Common myeloid progenitor, CD34-positive (primary cell): Measurements from ENCODE around the gene TXNL1.
"Not testable (repeated sequence)": the region's sequence is repeated elsewhere in the genome, so short reads cannot be mapped to it uniquely, and the experiment has no call there.

Experiments used
- CTCF ChIA-PET: fragments of 350-600 bp; sonication (Branson Sonifier 250); formaldehyde crosslinking; loops from one replicate; lab custom pipeline; 2021; ENCODE audit warnings: antibody characterized with exemption; lab: Charles Lee
- POLR2A ChIA-PET: fragments of 350-600 bp; sonication (Branson Sonifier 250); formaldehyde crosslinking; loops from one replicate; lab custom pipeline; 2021; ENCODE audit warnings: antibody characterized with exemption; lab: Charles Lee
- DNase-seq, 3 donors: peaks; one replicate each; pipeline versions ENCODE4 v3.0.0 to v3.0.0-alpha.2; 2013
- H3K27ac ChIP-seq, 2 experiments: 1 replicate in 1 of 2; 2 replicates in 1 of 2; pipeline ENCODE4 v1.7.0; 2013; ENCODE audit warnings: inconsistent platforms in 2 of 2, low read length in 2 of 2, mild to moderate bottlenecking in 2 of 2, low read depth in 1 of 2, moderate library complexity in 1 of 2; ENCODE audit not compliant: severe bottlenecking in 2 of 2, insufficient read depth in 1 of 2, poor library complexity in 1 of 2
- H3K27me3 ChIP-seq, 5 experiments: replicated peaks in 2 of 5; 1 replicate in 3 of 5; 2 replicates in 2 of 5; pipeline versions ENCODE4 v1.6.1 to v1.7.0; 2013; ENCODE audit warnings: low read length in 4 of 5, mild to moderate bottlenecking in 2 of 5, moderate library complexity in 2 of 5, inconsistent platforms in 1 of 5; ENCODE audit not compliant: insufficient read depth in 5 of 5, control insufficient read depth in 4 of 5
- H3K36me3 ChIP-seq, 4 experiments: 1 replicate in 2 of 4; 2 replicates in 2 of 4; pipeline versions ENCODE4 v1.6.1 to v1.7.0; 2013; ENCODE audit warnings: low read length in 3 of 4, control low read depth in 1 of 4, mild to moderate bottlenecking in 1 of 4; ENCODE audit not compliant: control insufficient read depth in 4 of 4, insufficient read depth in 4 of 4
- H3K4me1 ChIP-seq, 4 experiments: 1 replicate in 3 of 4; 2 replicates in 1 of 4; pipeline versions ENCODE4 v1.6.1 to v1.7.1; 2013; ENCODE audit warnings: low read length in 3 of 4, mild to moderate bottlenecking in 3 of 4, control low read depth in 1 of 4, inconsistent platforms in 1 of 4, moderate library complexity in 1 of 4; ENCODE audit not compliant: control insufficient read depth in 4 of 4, insufficient read depth in 4 of 4; ENCODE audit errors: control extremely low read depth in 1 of 4
- H3K4me3 ChIP-seq, 7 experiments: 1 replicate in 4 of 7; 2 replicates in 3 of 7; pipeline versions ENCODE4 v1.5.1 to v1.7.0; 2013; ENCODE audit warnings: mild to moderate bottlenecking in 7 of 7, low read length in 6 of 7, moderate library complexity in 6 of 7, inconsistent platforms in 2 of 7, low read depth in 2 of 7, control low read depth in 1 of 7; ENCODE audit not compliant: insufficient read depth in 4 of 7, control insufficient read depth in 1 of 7; ENCODE audit errors: extremely low read depth in 1 of 7
- H3K9me3 ChIP-seq, 5 experiments: 1 replicate in 4 of 5; 2 replicates in 1 of 5; pipeline versions ENCODE4 v1.6.1 to v1.7.1; 2013; ENCODE audit warnings: low read length in 4 of 5, mild to moderate bottlenecking in 2 of 5, inconsistent platforms in 1 of 5, low read depth in 1 of 5, moderate library complexity in 1 of 5; ENCODE audit not compliant: control insufficient read depth in 4 of 5, insufficient read depth in 2 of 5; ENCODE audit errors: control extremely low read depth in 1 of 5
- whole genome bisulfite sequencing: methylation state at CpG from one replicate; pipeline ENCODE4 v1.1.5; 2013; ENCODE audit not compliant: insufficient coverage; 5-methylcytosine and 5-hydroxymethylcytosine counted together

TXNL1 gene

DNA sequence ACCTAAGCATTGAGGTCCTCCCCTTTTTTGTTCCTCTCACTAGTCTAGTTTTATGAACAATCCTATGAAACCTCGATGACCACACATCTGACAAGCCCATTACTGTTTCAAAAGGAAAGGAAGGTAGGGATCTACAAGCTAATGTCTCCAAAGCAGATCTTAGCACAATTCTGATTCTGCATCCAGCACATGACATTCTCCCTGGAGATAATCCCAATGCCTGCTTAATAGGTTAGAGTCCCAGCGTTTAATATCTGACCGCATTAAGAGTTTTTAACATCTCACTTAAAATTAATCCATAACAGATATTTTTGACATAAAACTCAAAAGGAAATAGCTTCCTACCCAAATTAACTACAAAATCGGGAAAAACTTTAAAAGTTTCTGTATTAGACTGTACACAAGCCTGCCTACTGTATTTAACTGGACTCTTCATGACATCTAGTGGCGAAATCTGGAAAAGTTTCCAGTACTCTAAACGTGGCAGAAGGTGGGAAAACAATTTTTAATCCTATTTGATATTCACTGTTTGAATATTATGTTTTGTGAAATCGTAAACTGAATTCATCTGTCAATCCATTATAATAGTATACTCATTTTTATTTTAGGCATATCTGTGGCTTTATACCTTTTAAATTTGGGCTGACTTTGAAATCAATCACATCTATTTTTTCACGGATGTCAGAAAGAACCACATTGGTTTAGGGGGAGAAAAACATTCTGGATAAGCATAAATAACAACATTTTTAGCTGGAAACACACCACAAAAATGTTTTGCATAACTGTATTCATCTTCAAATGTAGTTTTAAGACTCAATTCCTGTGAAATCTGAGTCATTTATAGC lies 62.4 kb downstream of the TXNL1 start:
- ChIA-PET POLR2A (interaction anchor here (0.6 kb wide), 1 partner anchor 1059 kb away, joined by 3 read pairs; no protein-coding TSS in a partner anchor), CTCF (interaction anchor here (0.8 to 5.2 kb wide), 11 partner anchors 11 to 1347 kb away, joined by 3 to 51 read pairs (median 4); no protein-coding TSS in a partner anchor)
- peak; percentile 56 to 73 (median 64) for DNase-seq
- peaks cover 0 to 5% (median 0%) of the 10 kb centered on the region in 4 experiments for H3K4me1 ChIP-seq
- H3K4me3 ChIP-seq = no peak overlapping the region
- H3K27me3 ChIP-seq = no peaks in the 10 kb centered on the region
- 93% methylated on average over 2 of the region's 8 CpGs for WGBS
- no peaks in the 10 kb centered on the region for H3K36me3 ChIP-seq
- peaks cover 0 to 2% (median 0%) of the 10 kb centered on the region in 5 experiments for H3K9me3 ChIP-seq
- H3K27ac ChIP-seq = no peak overlapping the region

DNA sequence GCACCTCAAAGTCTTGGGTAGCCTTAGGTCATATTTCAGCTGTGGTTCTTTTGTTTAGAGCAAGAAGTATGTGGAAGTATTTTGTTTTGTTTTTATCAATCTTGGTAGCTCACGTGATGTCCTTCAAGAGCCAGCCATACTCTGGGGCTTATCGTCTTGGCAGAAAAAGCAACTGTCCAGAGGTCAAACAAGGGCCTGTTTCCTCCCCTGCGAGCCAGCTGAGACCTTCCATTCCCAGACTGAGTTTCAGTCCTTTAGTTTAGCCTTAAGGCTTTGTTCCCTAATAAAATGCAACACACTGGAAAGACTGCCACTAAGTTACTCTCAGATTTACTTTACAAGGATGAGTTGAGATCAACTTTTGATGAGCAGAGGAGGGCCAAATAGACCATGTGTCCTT lies 63.5 kb downstream of the TXNL1 start:
- no peak for DNase-seq
- Histone ChIP-seq H3K27ac (no peak overlapping the region), H3K4me1 (peaks cover 0 to 5% (median under 1%) of the 10 kb centered on the region in 4 experiments), H3K27me3 (no peaks in the 10 kb centered on the region), H3K4me3 (no peak overlapping the region), H3K9me3 (no peaks in the 10 kb centered on the region), H3K36me3 (no peaks in the 10 kb centered on the region)
- POLR2A ChIA-PET = no interaction called here
- CTCF ChIA-PET = interaction anchor here (0.8 to 5.2 kb wide), 7 partner anchors 9 to 1341 kb away, joined by 3 to 51 read pairs (median 4); no protein-coding TSS in a partner anchor
- WGBS = 78% methylated on average over 2 of the region's 3 CpGs

DNA sequence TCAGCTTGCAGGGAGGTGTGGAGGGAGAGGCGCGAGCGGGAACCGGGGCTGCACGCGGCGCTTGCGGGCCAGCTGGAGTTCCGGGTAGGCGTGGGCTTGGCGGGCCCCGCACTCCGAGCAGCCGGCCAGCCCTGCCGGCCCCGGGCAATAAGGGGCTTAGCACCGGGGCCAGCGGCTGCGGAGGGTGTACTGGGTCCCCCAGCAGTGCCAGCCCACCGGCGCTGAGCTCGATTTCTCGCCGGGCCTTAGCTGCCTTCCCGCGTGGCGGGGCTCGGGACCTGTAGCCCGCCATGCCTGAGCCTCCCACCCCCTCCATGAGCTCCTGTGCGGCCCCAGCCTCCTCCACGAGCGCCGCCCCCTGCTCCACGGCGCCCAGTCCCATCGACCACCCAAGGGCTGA lies 66.1 kb downstream of the TXNL1 start:
- H3K27me3 ChIP-seq, H3K36me3 ChIP-seq, POLR2A ChIA-PET, DNase-seq, H3K9me3 ChIP-seq, H3K27ac ChIP-seq, H3K4me3 ChIP-seq: not testable (repeated sequence)
- peaks cover 3 to 11% (median 7%) of the 10 kb centered on the region in 4 experiments for H3K4me1 ChIP-seq
- 98% methylated on average over 29 of the region's 36 CpGs for WGBS
- CTCF ChIA-PET = interaction anchor here (5.2 kb wide), 1 partner anchor 1339 kb away, joined by 51 read pairs; no protein-coding TSS in a partner anchor

DNA sequence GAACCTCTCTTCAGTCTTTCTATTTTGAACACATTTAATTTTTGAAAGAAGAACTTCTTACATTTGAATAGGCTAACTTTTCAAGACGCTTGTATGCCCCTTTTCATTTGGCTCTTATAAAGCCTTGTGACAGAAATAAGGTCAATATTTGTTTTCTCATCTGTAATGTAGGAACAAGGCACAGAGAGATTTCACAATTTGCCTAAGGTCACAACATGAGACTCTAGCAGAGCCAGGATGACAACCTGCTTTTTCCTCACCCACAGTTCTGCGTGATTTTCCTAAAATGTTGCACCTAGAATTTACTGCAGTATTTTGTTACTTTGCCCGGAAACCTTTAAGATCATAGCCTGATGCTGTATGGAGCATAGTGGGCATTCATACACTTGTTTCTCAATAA lies 67.4 kb downstream of the TXNL1 start:
- Histone ChIP-seq H3K27me3 (no peaks in the 10 kb centered on the region), H3K27ac (no peak overlapping the region), H3K4me1 (peaks cover 3 to 10% (median 7%) of the 10 kb centered on the region in 4 experiments), H3K36me3 (no peaks in the 10 kb centered on the region), H3K4me3 (no peak overlapping the region), H3K9me3 (no peaks in the 10 kb centered on the region)
- no peak for DNase-seq
- ChIA-PET POLR2A (no interaction called here), CTCF (no interaction called here)
- 100% methylated on average over 1 of the region's 3 CpGs for WGBS

DNA sequence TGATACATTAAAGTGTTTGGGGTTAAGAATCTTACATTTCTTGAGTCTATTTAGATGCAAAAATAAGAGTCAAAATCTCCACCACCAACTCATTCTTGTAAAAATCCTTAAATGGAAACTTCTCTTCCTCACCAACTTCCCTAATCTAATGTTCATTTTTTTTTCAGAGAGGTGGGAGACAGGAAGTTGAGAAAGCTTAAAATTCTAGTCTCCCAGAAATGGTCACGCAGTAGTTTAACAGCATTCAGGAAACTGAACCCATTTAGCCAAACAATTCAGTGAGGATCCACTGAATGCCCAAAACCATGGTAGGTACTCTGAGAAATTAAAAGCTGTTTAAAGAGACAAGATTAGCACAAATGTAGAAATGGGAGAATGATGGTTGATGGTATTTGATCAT lies 69.0 kb downstream of the TXNL1 start:
- CTCF ChIA-PET = interaction anchor here (0.7 to 0.8 kb wide), 2 partner anchors 8 to 996 kb away, joined by 3 to 4 read pairs; no protein-coding TSS in a partner anchor
- Histone ChIP-seq H3K4me3 (no peak overlapping the region), H3K9me3 (no peaks in the 10 kb centered on the region), H3K27ac (no peak overlapping the region), H3K36me3 (no peaks in the 10 kb centered on the region), H3K4me1 (peaks cover 3 to 7% (median 6%) of the 10 kb centered on the region in 4 experiments), H3K27me3 (no peaks in the 10 kb centered on the region)
- peak in 2 of 3 donors; percentile 4 to 9 for DNase-seq
- WGBS = 0% methylated on average over 1 of the region's 1 CpG
- POLR2A ChIA-PET = interaction anchor here (0.5 kb wide), 1 partner anchor 183 kb away, joined by 3 read pairs; no protein-coding TSS in a partner anchor

DNA sequence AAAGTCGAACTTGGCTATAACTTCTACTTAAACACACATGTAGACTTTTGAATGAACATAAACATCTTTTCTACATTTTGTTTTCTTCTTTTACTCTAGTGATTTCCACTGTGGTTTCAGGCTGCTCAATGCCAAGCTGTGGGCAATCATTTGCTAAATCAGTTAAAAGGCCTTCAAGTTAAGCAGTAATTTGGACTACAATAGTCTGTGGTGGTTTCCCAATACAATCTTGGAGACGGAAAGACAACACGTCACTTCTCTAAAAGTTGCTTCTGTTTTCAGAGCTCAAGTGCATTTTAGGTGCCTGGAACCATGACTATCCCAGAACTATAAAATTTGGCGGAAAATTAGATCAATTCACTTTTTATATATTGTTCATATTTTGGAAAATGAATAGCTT lies 69.4 kb downstream of the TXNL1 start:
- CTCF ChIA-PET = interaction anchor here (0.7 to 0.8 kb wide), 3 partner anchors 8 to 1334 kb away, joined by 3 to 4 read pairs (median 3); no protein-coding TSS in a partner anchor
- peak in 2 of 3 donors; percentile 40 to 45 for DNase-seq
- H3K4me3 ChIP-seq = no peak overlapping the region

More for the DNA sequence above, 69.4 kb downstream of the TXNL1 start:
- POLR2A ChIA-PET = interaction anchor here (0.5 kb wide), 1 partner anchor 183 kb away, joined by 3 read pairs; no protein-coding TSS in a partner anchor
- no peaks in the 10 kb centered on the region for H3K36me3 ChIP-seq
- H3K9me3 ChIP-seq = no peaks in the 10 kb centered on the region
- no peak overlapping the region for H3K27ac ChIP-seq
- WGBS = 78% methylated on average over 3 of the region's 4 CpGs
- H3K27me3 ChIP-seq = no peaks in the 10 kb centered on the region
- peaks cover 3 to 7% (median 6%) of the 10 kb centered on the region in 4 experiments for H3K4me1 ChIP-seq
